LNCaP clone FGC (cell line): ENCODE results near the gene GPRC5B.

Experiments used
- DNase-seq: peaks from one replicate; pipeline ENCODE4 v3.0.0-alpha.2; 2011; ENCODE audit warnings: low read depth
- H3K4me3 ChIP-seq: 2 replicates; pipeline ENCODE4 v1.5.1; 2011; ENCODE audit warnings: mild to moderate bottlenecking, low read depth, low read length, control low read depth
- TF ChIP-seq, protein P1 (sequence below): IDR thresholded peaks from 2 replicates; pipeline ENCODE4 v1.5.1; 2012; ENCODE audit warnings: mild to moderate bottlenecking; ENCODE audit not compliant: control insufficient read depth, insufficient read depth; ENCODE audit errors: extremely low read depth

Gene GPRC5B

DNA sequence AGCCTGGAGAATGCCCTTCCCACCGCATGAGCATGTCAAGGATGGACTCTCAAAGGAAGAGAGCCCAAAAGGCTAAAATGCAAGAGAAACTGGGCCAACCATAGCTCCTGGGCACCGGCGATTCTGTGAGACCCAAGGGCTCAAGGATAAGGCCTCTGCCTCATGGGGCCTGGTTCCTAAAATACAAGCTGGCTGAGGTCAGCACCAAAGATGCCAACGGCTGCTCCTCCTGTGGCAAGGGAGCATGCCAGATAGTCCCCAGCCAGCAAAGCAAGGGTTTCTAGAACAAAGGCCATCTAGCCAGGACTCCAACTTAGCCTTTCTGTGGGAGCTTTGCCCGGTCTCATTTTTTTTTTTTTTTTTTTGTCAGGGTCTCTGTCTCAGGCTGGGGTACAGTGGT is 20.1 kb downstream of the GPRC5B start:
- TF ChIP-seq, protein P1, sequence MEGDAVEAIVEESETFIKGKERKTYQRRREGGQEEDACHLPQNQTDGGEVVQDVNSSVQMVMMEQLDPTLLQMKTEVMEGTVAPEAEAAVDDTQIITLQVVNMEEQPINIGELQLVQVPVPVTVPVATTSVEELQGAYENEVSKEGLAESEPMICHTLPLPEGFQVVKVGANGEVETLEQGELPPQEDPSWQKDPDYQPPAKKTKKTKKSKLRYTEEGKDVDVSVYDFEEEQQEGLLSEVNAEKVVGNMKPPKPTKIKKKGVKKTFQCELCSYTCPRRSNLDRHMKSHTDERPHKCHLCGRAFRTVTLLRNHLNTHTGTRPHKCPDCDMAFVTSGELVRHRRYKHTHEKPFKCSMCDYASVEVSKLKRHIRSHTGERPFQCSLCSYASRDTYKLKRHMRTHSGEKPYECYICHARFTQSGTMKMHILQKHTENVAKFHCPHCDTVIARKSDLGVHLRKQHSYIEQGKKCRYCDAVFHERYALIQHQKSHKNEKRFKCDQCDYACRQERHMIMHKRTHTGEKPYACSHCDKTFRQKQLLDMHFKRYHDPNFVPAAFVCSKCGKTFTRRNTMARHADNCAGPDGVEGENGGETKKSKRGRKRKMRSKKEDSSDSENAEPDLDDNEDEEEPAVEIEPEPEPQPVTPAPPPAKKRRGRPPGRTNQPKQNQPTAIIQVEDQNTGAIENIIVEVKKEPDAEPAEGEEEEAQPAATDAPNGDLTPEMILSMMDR: no peak
- H3K4me3 ChIP-seq: no peak overlapping the region
- no peak for DNase-seq

DNA sequence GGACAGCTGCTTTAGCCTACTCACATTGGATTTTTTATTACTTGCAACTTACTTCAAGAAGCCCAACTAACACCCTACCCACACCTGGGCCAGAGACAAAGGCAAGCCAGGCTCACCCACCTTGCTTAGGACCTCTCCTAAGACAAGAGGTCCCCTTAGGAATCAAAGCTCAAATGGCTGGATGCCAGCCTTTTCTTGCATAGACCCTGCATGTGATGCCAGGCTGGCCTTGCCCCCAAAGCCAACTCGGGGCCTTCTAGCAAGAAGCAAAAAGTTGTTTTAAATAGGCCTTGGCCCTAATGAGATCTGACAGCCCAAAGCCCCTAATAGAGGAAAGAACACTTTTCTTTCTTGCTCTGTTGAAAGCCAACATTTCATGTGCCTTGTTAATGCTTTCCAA is 20.7 kb downstream of the GPRC5B start:
- TF ChIP-seq, protein P1: no peak

DNA sequence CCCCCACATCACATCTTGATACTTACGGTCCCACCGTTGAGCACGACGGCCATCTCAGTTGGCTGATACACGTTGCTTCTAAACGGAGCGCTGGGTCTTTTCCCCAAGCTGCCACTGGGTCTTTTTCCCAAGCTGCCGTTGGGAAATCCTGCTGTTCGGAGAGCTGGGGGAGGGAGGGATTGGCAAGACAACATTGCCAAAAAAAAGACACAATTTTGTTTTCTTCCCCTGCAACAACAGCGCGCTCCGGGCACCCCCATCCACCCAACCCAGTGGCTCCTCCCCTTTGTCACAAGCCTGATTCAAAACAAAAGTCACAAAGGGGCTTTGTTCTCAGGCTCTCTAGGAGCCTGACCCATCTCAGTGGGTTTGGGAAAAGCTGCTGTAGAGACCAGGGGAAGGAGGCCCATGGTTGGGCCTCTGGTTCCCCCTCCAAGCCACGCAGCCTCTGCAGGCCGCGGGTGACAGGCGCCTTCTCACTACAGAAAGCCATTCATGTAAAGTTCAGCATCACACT is 22.8 kb downstream of the GPRC5B start:
- DNase-seq: no peak

More for the DNA sequence above, 20.7 kb downstream of the GPRC5B start:
- no peak overlapping the region for H3K4me3 ChIP-seq
- DNase-seq: no peak

DNA sequence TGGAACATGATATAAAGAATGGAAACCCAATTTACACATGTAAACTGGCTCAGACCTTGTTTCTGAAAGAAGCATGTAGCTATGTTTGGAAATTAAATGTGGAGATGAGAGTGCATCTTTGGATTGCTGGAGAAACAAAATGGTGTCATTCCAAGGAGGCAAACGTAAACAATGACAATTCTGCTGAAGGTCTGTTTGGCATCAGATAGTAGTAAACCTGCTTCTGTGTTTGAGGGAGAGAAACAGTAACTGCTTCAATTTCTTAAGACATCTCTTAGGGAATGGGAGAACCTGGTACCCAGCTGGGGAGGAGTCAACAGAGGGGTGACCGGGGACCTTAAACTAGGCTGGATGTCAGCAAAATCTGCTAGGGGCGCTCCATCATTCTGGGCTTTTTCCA is 23.5 kb downstream of the GPRC5B start:
- DNase-seq: no peak
- TF ChIP-seq, protein P1: no peak
- no peak overlapping the region for H3K4me3 ChIP-seq

More for the DNA sequence above, 22.8 kb downstream of the GPRC5B start:
- TF ChIP-seq, protein P1: no peak
- no peak overlapping the region for H3K4me3 ChIP-seq

DNA sequence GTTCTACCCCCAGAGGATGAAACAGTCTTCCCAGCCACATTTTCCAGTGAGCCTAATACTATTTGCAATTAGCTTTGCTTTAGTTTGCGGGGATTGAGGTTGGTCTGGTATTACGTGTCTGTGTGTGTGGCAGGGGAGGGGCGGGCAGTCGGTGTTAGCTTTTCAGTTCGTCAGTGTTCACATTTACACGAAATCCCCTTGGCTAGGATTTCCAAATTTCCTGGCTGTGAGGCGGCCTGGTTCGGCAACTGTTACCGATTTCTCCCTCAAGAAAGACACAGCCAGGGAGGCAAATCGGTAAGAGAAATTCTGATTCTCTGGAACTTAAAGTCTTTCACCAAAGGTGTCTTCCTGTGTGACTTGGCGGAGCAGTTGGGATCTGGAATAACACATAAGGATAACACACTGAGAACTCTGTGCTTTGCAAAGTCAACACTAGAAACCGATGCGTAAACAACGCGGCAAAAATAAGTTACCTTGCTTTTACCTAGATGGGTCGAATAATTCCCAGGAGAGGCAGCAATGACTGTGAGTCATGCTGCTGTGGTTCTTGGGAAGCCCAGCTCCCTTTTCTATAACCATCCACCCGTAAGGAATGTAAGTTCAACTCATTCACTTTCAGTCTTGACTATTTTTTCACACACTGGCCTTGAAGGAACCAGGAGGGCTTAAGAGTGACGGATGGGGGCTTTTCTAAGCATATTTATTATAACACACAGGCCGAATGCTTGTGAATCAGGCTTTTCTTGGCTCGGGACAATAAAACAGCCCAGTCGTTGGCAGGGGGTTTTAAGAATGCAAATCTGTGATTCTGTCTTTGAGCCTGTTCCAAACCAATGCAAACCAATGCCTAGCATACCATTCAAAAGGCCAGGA is 24.2 kb downstream of the GPRC5B start:
- TF ChIP-seq, protein P1: no peak
- peak; percentile 57 for DNase-seq
- H3K4me3 ChIP-seq: peak overlapping the region; percentile 17

DNA sequence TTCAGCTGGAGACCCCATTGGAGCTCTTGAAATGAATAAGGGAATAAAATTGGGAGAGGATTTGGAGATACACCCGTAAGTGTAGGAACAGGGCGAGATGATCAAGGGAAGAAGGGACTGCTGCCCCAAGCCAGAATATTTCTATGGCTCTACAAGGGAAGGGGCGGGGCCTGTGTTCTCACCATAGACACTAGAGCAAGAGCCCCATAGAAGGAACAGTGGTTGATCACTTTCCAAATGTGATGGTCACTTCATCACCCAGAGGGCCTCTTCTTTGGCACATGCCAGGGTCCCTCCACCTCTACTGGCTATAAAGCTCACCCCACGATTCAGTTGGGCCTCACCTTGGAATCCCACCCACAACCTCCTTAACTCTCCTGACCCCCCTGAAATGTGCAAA is 25.0 kb downstream of the GPRC5B start:
- TF ChIP-seq, protein P1: no peak
- no peak for DNase-seq
- no peak overlapping the region for H3K4me3 ChIP-seq
